A549 treated with DMSO at 1 μM for 4 hours (cell line): ENCODE results near the gene PDCD2. TPM values are rescaled to one million over a fixed set of nuclear protein-coding genes. Genes with fewer than 3 reads are reported as not detected.

Experiments used
- total RNA-seq: library from RNA; stranded (reverse); fragments of 200-300 nt; extraction: Qiagen RNA extraction; gene quantifications from 5 replicates; pipeline ENCODE4 v1.2.3, GENCODE V29; 2022; ENCODE audit warnings: low read depth

Gene PDCD2
- total RNA-seq, result 49.2 to 56.6 TPM (median 54.5 TPM) in 5 replicates

GRCh38 chr6:170584181-170584953, at the start of gene PDCD2:
Gene PDCD2 (minus strand): TSS chr6:170584637. CDS start chr6:170584581, 56 bp downstream.

DNA sequence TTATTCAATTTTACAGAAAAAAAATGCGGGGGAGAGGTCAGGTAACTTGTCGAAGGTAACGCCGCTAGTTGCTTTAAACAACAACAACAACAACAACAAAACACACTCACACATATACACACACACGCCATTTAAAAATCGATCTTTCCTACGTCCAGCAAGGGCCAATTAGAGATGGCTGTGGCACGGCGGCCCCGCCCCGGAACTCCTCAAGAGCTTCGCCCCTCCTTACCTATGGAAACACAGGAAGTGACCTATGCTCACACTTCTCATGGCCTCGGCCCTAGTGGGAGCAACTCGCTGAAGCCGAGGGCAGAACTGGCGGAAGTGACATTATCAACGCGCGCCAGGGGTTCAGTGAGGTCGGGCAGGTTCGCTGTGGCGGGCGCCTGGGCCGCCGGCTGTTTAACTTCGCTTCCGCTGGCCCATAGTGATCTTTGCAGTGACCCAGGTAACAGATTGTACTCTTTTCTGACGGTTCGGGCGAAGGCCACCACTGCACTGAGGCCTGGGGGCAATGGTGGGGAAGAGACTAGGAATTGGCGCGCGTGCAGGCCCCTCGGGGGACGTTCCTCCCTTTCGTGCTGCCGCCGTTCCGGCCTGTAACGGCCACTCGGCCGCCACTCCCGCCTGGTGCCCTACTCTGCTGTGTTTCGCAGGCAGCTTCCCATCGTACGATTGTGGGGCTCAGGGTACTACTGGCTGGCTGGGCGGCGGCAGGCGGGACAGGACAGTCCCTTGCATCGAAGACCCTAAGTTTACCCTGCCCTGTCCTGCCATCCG, 30.2 kb downstream of the PDCD2 start, which contains the start of gene TBP:
Gene TBP, plus strand, starts transcription at position 357 of the 783 bp plus-strand sequence. CDS start 2,661 bp downstream, outside the sequence.

GRCh38 chr6:170552765-170553533, 31.5 kb downstream of the PDCD2 start, which contains the start of gene PSMB1:
Gene PSMB1 (minus strand): TSS chr6:170553307. CDS start chr6:170553242, 65 bp downstream.

Other genes starting within 250 kb of the PDCD2 start
- gene PSMB1, start 31.3 kb downstream of the PDCD2 start, total RNA-seq, result 226 to 254 TPM (median 240 TPM) in 5 replicates
- gene TBP, start 30.3 kb downstream of the PDCD2 start, total RNA-seq, result 13.7 to 16.4 TPM (median 14.8 TPM) in 5 replicates